IMR-90 (cell line): ENCODE data around the gene MICOS13.

Source experiments
- BHLHE40 ChIP-seq: fragments of 150-350 bp; IDR thresholded peaks from 2 replicates; pipeline ENCODE4 v1.6.1; 2016; ENCODE audit warnings: mild to moderate bottlenecking, low read depth, low read length
- RAD21 ChIP-seq: IDR thresholded peaks from 2 replicates; pipeline ENCODE4 v1.6.1; 2012; ENCODE audit warnings: low read length, improper control_type of control experiment
- RCOR1 ChIP-seq: IDR thresholded peaks from 2 replicates; pipeline ENCODE4 v1.6.1; 2012; ENCODE audit warnings: mild to moderate bottlenecking, low read length, improper control_type of control experiment; ENCODE audit not compliant: insufficient replicate concordance
- RFX5 ChIP-seq: IDR thresholded peaks from 2 replicates; pipeline ENCODE4 v1.8.0; 2012; ENCODE audit warnings: low read depth, mild to moderate bottlenecking, low read length, moderate library complexity
- TF ChIP-seq, protein P1 (sequence below): conservative IDR thresholded peaks from 2 replicates; pipeline ENCODE4 v1.5.1; 2012; ENCODE audit warnings: mild to moderate bottlenecking, low read depth, low read length, improper control_type of control experiment
- TF ChIP-seq, protein P2 (sequence below): fragments of 150-350 bp; IDR thresholded peaks from 2 replicates; pipeline ENCODE4 v1.6.1; 2017; ENCODE audit warnings: mild to moderate bottlenecking, antibody characterized with exemption, low read length, low read depth

DNA sequence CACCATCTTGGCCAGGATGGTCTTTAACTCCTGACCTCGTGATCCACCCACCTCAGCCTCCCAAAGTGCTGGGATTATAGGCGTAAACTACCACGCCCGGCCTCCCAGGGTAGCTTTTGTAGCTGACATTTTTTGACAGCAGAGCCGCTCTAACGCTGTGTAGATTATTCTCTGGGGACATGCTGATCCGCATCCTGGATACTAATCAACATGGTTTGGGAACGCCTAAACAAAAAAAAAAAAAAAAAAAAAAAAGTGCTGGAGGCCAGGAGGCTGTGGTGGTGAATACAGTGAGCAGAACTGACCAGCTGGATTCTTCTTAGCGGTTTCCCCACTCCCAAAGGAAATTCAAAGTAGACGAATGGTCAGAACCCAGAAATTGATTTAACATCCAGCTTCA, 34.5 kb upstream of the MICOS13 start:
- TF ChIP-seq, protein P1, sequence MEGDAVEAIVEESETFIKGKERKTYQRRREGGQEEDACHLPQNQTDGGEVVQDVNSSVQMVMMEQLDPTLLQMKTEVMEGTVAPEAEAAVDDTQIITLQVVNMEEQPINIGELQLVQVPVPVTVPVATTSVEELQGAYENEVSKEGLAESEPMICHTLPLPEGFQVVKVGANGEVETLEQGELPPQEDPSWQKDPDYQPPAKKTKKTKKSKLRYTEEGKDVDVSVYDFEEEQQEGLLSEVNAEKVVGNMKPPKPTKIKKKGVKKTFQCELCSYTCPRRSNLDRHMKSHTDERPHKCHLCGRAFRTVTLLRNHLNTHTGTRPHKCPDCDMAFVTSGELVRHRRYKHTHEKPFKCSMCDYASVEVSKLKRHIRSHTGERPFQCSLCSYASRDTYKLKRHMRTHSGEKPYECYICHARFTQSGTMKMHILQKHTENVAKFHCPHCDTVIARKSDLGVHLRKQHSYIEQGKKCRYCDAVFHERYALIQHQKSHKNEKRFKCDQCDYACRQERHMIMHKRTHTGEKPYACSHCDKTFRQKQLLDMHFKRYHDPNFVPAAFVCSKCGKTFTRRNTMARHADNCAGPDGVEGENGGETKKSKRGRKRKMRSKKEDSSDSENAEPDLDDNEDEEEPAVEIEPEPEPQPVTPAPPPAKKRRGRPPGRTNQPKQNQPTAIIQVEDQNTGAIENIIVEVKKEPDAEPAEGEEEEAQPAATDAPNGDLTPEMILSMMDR, result no peak
- TF ChIP-seq RAD21 (no peak), RFX5 (no peak), RCOR1 (no peak), BHLHE40 (no peak)
- TF ChIP-seq, protein P2, sequence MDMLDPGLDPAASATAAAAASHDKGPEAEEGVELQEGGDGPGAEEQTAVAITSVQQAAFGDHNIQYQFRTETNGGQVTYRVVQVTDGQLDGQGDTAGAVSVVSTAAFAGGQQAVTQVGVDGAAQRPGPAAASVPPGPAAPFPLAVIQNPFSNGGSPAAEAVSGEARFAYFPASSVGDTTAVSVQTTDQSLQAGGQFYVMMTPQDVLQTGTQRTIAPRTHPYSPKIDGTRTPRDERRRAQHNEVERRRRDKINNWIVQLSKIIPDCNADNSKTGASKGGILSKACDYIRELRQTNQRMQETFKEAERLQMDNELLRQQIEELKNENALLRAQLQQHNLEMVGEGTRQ, result no peak
